HG02678 (cell line): Measurements from ENCODE around the gene PIH1D2.
"Not testable (repeated sequence)": the region's sequence is repeated elsewhere in the genome, so short reads cannot be mapped to it uniquely, and the experiment has no call there.

Source experiments
- ATAC-seq: cut with Tn5 transposase; IDR thresholded peaks from one replicate; pipeline ENCODE4 v1.9.1; 2021; ENCODE audit warnings: mild to moderate bottlenecking, moderate library complexity; ENCODE audit not compliant: unreplicated experiment

Gene PIH1D2

GRCh38 chr11:112058103-112058502 lies 15.7 kb downstream of the PIH1D2 start:
- ATAC-seq: no peak

- no peak for ATAC-seq
These were observed 16.6 kb downstream of the PIH1D2 start for GRCh38 chr11:112057170-112057569.

GRCh38 chr11:112051768-112052167 lies 22.0 kb downstream of the PIH1D2 start:
- no peak for ATAC-seq

GRCh38 chr11:112050721-112051120 lies 23.1 kb downstream of the PIH1D2 start:
- ATAC-seq: peak; percentile 93

GRCh38 chr11:112049777-112050176 lies 24.0 kb downstream of the PIH1D2 start:
- no peak for ATAC-seq

GRCh38 chr11:112048256-112048655 lies 25.6 kb downstream of the PIH1D2 start:
- not testable (repeated sequence) for ATAC-seq

- not testable (repeated sequence) for ATAC-seq
These were observed 27.2 kb downstream of the PIH1D2 start for GRCh38 chr11:112046647-112047046.

- ATAC-seq: no peak
These were observed 28.9 kb downstream of the PIH1D2 start for GRCh38 chr11:112044961-112045360.

GRCh38 chr11:112042961-112043304 lies 30.9 kb downstream of the PIH1D2 start:
- no peak for ATAC-seq

- no peak for ATAC-seq
These were observed 31.5 kb downstream of the PIH1D2 start for GRCh38 chr11:112042161-112042960.

- ATAC-seq: no peak
These were observed 36.3 kb downstream of the PIH1D2 start for GRCh38 chr11:112037527-112037926.

- ATAC-seq: no peak
These were observed 39.9 kb downstream of the PIH1D2 start for GRCh38 chr11:112033902-112034301.

GRCh38 chr11:112029460-112029859 lies 44.4 kb downstream of the PIH1D2 start:
- ATAC-seq: no peak

GRCh38 chr11:112026784-112027410 lies 46.9 kb downstream of the PIH1D2 start:
- ATAC-seq: not testable (repeated sequence)

GRCh38 chr11:112025707-112026106 lies 48.1 kb downstream of the PIH1D2 start:
- no peak for ATAC-seq

- peak; percentile 74 for ATAC-seq
These were observed 48.8 kb downstream of the PIH1D2 start, which contains the start of gene DLAT for GRCh38 chr11:112024773-112025678. TSS of gene DLAT (plus strand) at chr11:112025408. CDS start at chr11:112025473, 65 bp downstream.

- ATAC-seq: peak; percentile 34
These were observed 49.5 kb downstream of the PIH1D2 start for GRCh38 chr11:112024178-112024772.

- ATAC-seq: no peak
These were observed 50.7 kb downstream of the PIH1D2 start for GRCh38 chr11:112023104-112023503.

- ATAC-seq: no peak
These were observed 54.8 kb downstream of the PIH1D2 start for GRCh38 chr11:112019066-112019465.
